Mesenchymal stem cell (in vitro differentiated cells and primary cell): ENCODE data around the gene MMS22L.

Source experiments
- DNase-seq: peaks from one replicate; pipeline ENCODE4 v3.0.0-alpha.2; 2013
- H2AFZ ChIP-seq: one replicate; pipeline ENCODE4 v1.6.1; 2013; ENCODE audit warnings: low read depth, mild to moderate bottlenecking, control low read depth, inconsistent platforms, low read length, moderate library complexity
- H2AK5ac ChIP-seq: 2 replicates; pipeline ENCODE4 v1.6.1; 2013; ENCODE audit warnings: low read length, moderate library complexity, mild to moderate bottlenecking, inconsistent platforms; ENCODE audit not compliant: severe bottlenecking
- H2BK120ac ChIP-seq: one replicate; pipeline ENCODE4 v1.6.1; 2013; ENCODE audit warnings: low read depth, mild to moderate bottlenecking, inconsistent platforms, low read length, moderate library complexity
- H2BK12ac ChIP-seq, 2 experiments: one replicate each; pipeline ENCODE4 v1.6.1; 2013; ENCODE audit warnings: inconsistent platforms in 2 of 2, low read length in 2 of 2, mild to moderate bottlenecking in 2 of 2, moderate library complexity in 2 of 2, control low read depth in 1 of 2
- H2BK15ac ChIP-seq: one replicate; pipeline ENCODE4 v1.6.1; 2013; ENCODE audit warnings: mild to moderate bottlenecking, low read depth, inconsistent platforms; ENCODE audit not compliant: poor library complexity, severe bottlenecking
- H2BK5ac ChIP-seq: 2 replicates; pipeline ENCODE4 v1.6.1; 2013; ENCODE audit warnings: low read depth, mild to moderate bottlenecking, low read length, control low read depth, inconsistent platforms; ENCODE audit not compliant: poor library complexity, severe bottlenecking
- H3K14ac ChIP-seq, 2 experiments: one replicate each; pipeline ENCODE4 v1.6.1; 2013; ENCODE audit warnings: inconsistent platforms in 2 of 2, low read length in 2 of 2, control low read depth in 1 of 2, mild to moderate bottlenecking in 1 of 2, moderate library complexity in 1 of 2
- H3K18ac ChIP-seq, 2 experiments: one replicate each; pipeline ENCODE4 v1.6.1; 2013; ENCODE audit warnings: inconsistent platforms in 2 of 2, low read length in 2 of 2, control low read depth in 1 of 2, low read depth in 1 of 2, mild to moderate bottlenecking in 1 of 2
- H3K23ac ChIP-seq, 2 experiments: one replicate each; pipeline ENCODE4 v1.6.1; 2013; ENCODE audit warnings: inconsistent platforms in 2 of 2, low read length in 2 of 2, mild to moderate bottlenecking in 2 of 2, moderate library complexity in 2 of 2, control low read depth in 1 of 2
- H3K27ac ChIP-seq: 2 replicates; pipeline ENCODE4 v1.5.1; 2013; ENCODE audit warnings: mild to moderate bottlenecking, moderate library complexity, low read length, control low read depth, inconsistent platforms; ENCODE audit not compliant: poor library complexity, severe bottlenecking
- H3K27me3 ChIP-seq, 2 experiments: 2 replicates each; pipeline versions ENCODE4 v1.6.1 to v1.7.0; 2013; ENCODE audit warnings: low read length in 2 of 2, mild to moderate bottlenecking in 2 of 2, moderate library complexity in 2 of 2, control low read depth in 1 of 2, inconsistent platforms in 1 of 2; ENCODE audit not compliant: control insufficient read depth in 1 of 2, insufficient read depth in 1 of 2
- H3K36me3 ChIP-seq, 2 experiments: 2 replicates each; pipeline versions ENCODE4 v1.6.1 to v1.7.0; 2013; ENCODE audit warnings: low read length in 2 of 2, control low read depth in 1 of 2, inconsistent platforms in 1 of 2, low read depth in 1 of 2, mild to moderate bottlenecking in 1 of 2; ENCODE audit not compliant: insufficient read depth in 2 of 2, control insufficient read depth in 1 of 2
- H3K4ac ChIP-seq, 2 experiments: one replicate each; pipeline ENCODE4 v1.6.1; 2013; ENCODE audit warnings: inconsistent platforms in 2 of 2, low read length in 2 of 2, mild to moderate bottlenecking in 2 of 2, moderate library complexity in 2 of 2, control low read depth in 1 of 2, low read depth in 1 of 2
- H3K4me1 ChIP-seq: 2 replicates; pipeline ENCODE4 v1.6.1; 2013; ENCODE audit warnings: low read depth, low read length, control low read depth; ENCODE audit not compliant: control insufficient read depth, insufficient read depth
- H3K4me2 ChIP-seq: 2 replicates; pipeline ENCODE4 v1.6.1; 2013; ENCODE audit warnings: low read length, mild to moderate bottlenecking, inconsistent platforms; ENCODE audit not compliant: poor library complexity, severe bottlenecking
- H3K4me3 ChIP-seq, 2 experiments: 2 replicates each; pipeline versions ENCODE4 v1.5.1 to v1.7.0; 2013; ENCODE audit warnings: low read length in 2 of 2, mild to moderate bottlenecking in 2 of 2, control low read depth in 1 of 2, low read depth in 1 of 2; ENCODE audit not compliant: insufficient read depth in 1 of 2
- H3K79me1 ChIP-seq: replicated peaks from 2 replicates; pipeline ENCODE4 v1.6.1; 2013; ENCODE audit warnings: mild to moderate bottlenecking, control low read depth, low read length, inconsistent platforms; ENCODE audit not compliant: poor library complexity, severe bottlenecking
- H3K9ac ChIP-seq: 2 replicates; pipeline ENCODE4 v1.7.0; 2013; ENCODE audit warnings: mild to moderate bottlenecking, low read length, moderate library complexity
- H3K9me3 ChIP-seq: 2 replicates; pipeline ENCODE4 v1.7.0; 2013; ENCODE audit warnings: mild to moderate bottlenecking, low read length; ENCODE audit not compliant: control insufficient read depth
- H4K8ac ChIP-seq: one replicate; pipeline ENCODE4 v1.6.1; 2013; ENCODE audit warnings: inconsistent platforms, mild to moderate bottlenecking, low read length, moderate library complexity
- H4K91ac ChIP-seq: one replicate; pipeline ENCODE4 v1.6.1; 2013; ENCODE audit warnings: mild to moderate bottlenecking, low read length, inconsistent platforms
- WGBS: methylation state at CpG from one replicate; pipeline ENCODE4 v1.1.7; 2013; ENCODE audit warnings: mixed read lengths; 5-methylcytosine and 5-hydroxymethylcytosine counted together

The MMS22L gene

GRCh38 chr6:97205966-97206365, 77.0 kb downstream of the MMS22L start:
- Histone ChIP-seq H3K4me3 (no peak overlapping the region), H3K27ac (no peak overlapping the region), H3K14ac (no peak overlapping the region), H2AK5ac (no peak overlapping the region), H3K36me3 (no peaks in the 10 kb centered on the region), H2BK120ac (no peak overlapping the region), H2AFZ (no peak overlapping the region), H3K23ac (no peak overlapping the region), H3K9me3 (no peaks in the 10 kb centered on the region), H4K8ac (no peak overlapping the region), H3K4me2 (no peak overlapping the region), H3K18ac (no peak overlapping the region), H2BK15ac (no peak overlapping the region), H4K91ac (no peak overlapping the region), H3K9ac (no peak overlapping the region), H3K79me1 (peaks cover 3% of the 10 kb centered on the region), H3K4ac (no peak overlapping the region), H3K27me3 (no peaks in the 10 kb centered on the region), H2BK5ac (no peak overlapping the region), H3K4me1 (no peaks in the 10 kb centered on the region), H2BK12ac (no peak overlapping the region)
- no peak for DNase-seq

- H3K23ac ChIP-seq: no peak overlapping the region
- H2AFZ ChIP-seq: no peak overlapping the region
- no peak overlapping the region for H3K4me2 ChIP-seq
- no peaks in the 10 kb centered on the region for H3K27me3 ChIP-seq
- DNase-seq: peak; percentile 57
- H2BK15ac ChIP-seq: no peak overlapping the region
- no peak overlapping the region for H4K8ac ChIP-seq
- no peak overlapping the region for H2BK5ac ChIP-seq
- no peak overlapping the region for H2AK5ac ChIP-seq
- H3K27ac ChIP-seq: no peak overlapping the region
- H3K4me1 ChIP-seq: no peaks in the 10 kb centered on the region
- H3K9me3 ChIP-seq: no peaks in the 10 kb centered on the region
- peaks cover 3% of the 10 kb centered on the region for H3K79me1 ChIP-seq
- WGBS: 68% methylated on average over 3 of the region's 3 CpGs
- H3K14ac ChIP-seq: no peak overlapping the region
- no peaks in the 10 kb centered on the region for H3K36me3 ChIP-seq
- H2BK12ac ChIP-seq: no peak overlapping the region
- H3K4ac ChIP-seq: no peak overlapping the region
- H3K9ac ChIP-seq: no peak overlapping the region
- no peak overlapping the region for H3K4me3 ChIP-seq
- H3K18ac ChIP-seq: no peak overlapping the region
- no peak overlapping the region for H4K91ac ChIP-seq
- H2BK120ac ChIP-seq: no peak overlapping the region
These were observed 79.7 kb downstream of the MMS22L start for GRCh38 chr6:97203343-97203742.

GRCh38 chr6:97198046-97198565, 84.9 kb downstream of the MMS22L start:
- H3K27me3 ChIP-seq: no peaks in the 10 kb centered on the region
- no peak overlapping the region for H4K8ac ChIP-seq
- no peak overlapping the region for H3K9ac ChIP-seq
- whole genome bisulfite sequencing: 70% methylated on average over 3 of the region's 3 CpGs
- H2AK5ac ChIP-seq: no peak overlapping the region
- no peak overlapping the region for H4K91ac ChIP-seq
- H3K27ac ChIP-seq: no peak overlapping the region
- H2BK120ac ChIP-seq: no peak overlapping the region
- no peak overlapping the region for H3K14ac ChIP-seq
- H3K23ac ChIP-seq: no peak overlapping the region
- no peak overlapping the region for H2BK5ac ChIP-seq
- DNase-seq: peak; percentile 18
- no peaks in the 10 kb centered on the region for H3K4me1 ChIP-seq
- H2BK15ac ChIP-seq: no peak overlapping the region
- H3K4ac ChIP-seq: no peak overlapping the region
- no peak overlapping the region for H3K18ac ChIP-seq
- no peak overlapping the region for H2AFZ ChIP-seq
- peaks cover 0 to 1% of the 10 kb centered on the region in 2 experiments for H3K36me3 ChIP-seq
- no peak overlapping the region for H2BK12ac ChIP-seq
- H3K4me3 ChIP-seq: no peak overlapping the region
- H3K79me1 ChIP-seq: peaks cover 2% of the 10 kb centered on the region
- H3K9me3 ChIP-seq: no peaks in the 10 kb centered on the region
- no peak overlapping the region for H3K4me2 ChIP-seq

- Histone ChIP-seq H3K36me3 (peaks cover 0 to 5% of the 10 kb centered on the region in 2 experiments), H2BK120ac (no peak overlapping the region), H3K9ac (no peak overlapping the region), H3K18ac (no peak overlapping the region), H3K27me3 (no peaks in the 10 kb centered on the region), H4K91ac (no peak overlapping the region), H3K14ac (no peak overlapping the region), H2BK12ac (no peak overlapping the region), H3K27ac (no peak overlapping the region), H3K9me3 (no peaks in the 10 kb centered on the region), H3K4me1 (no peaks in the 10 kb centered on the region), H3K4me2 (no peak overlapping the region), H3K4me3 (no peak overlapping the region), H3K4ac (no peak overlapping the region), H4K8ac (no peak overlapping the region), H2BK5ac (no peak overlapping the region), H2BK15ac (no peak overlapping the region), H3K79me1 (peaks cover 4% of the 10 kb centered on the region), H3K23ac (no peak overlapping the region), H2AK5ac (no peak overlapping the region), H2AFZ (no peak overlapping the region)
- DNase-seq: no peak
- WGBS: no CpG with 5 or more reads among the region's 1 CpG
These were observed 87.9 kb downstream of the MMS22L start for GRCh38 chr6:97195117-97195516.
